ENCODE measurements around the gene ITPR3. TPM values are rescaled to one million over a fixed set of nuclear protein-coding genes. Genes with fewer than 3 reads are reported as not detected.

The ITPR3 gene
- total and polyA plus RNA-seq, 4 donors = 6.0 to 11.9 (median 8.7) TPM

- DNase-seq (ENCODE audit: low read depth in 4 of 6, low spot score in 6 of 6) = peak in 5 of 6 donors; percentile 50 to 96 (median 72)
- Histone ChIP-seq H3K27me3 (ENCODE audit: control insufficient read depth, insufficient read depth, low read length) (no peaks in the 10 kb centered on the region), H3K27ac (ENCODE audit: low read depth, low read length) (peak within 1 kb of the TSS; percentile 69), H3K36me3 (ENCODE audit: control insufficient read depth, insufficient read depth, low read length) (peaks cover 29% of the 10 kb centered on the region), H3K4me1 (ENCODE audit: control insufficient read depth, insufficient read depth, low read length) (peaks cover 23% of the 10 kb centered on the region), H3K4me3 (ENCODE audit: low read depth, low read length) (peak within 1 kb of the TSS; percentile 87), H3K9me3 (ENCODE audit: control insufficient read depth, insufficient read depth, low read length) (no peaks in the 10 kb centered on the region)
- 1% methylated on average over 17 of the region's 24 CpGs for WGBS (ENCODE audit: insufficient coverage)
These were observed 41.1 kb upstream of the ITPR3 start, which contains the start of gene BAK1 for GRCh38 chr6:33579828-33580714. TSS of gene BAK1 (minus strand) at chr6:33580276. CDS start at chr6:33577604, 2,672 bp downstream.

DNA sequence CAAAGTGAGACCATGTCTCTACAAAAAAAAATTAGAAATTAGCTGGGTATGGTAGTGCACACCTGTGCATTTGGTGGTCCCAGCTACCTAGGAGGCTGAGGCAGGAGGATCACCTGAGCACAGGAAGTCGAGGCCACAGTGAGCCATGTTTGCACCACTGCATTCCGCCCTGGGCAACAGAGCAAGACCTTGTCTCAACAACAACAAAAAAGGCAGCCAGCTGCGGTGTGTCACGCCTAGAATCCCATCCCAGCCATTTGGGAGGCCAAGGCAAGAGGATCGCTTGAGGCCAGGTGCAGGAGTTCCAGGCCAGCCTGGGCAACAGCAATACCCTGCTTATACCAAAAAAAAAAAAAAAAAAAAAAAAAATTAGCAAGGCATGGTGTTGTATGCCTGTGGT is 39.9 kb upstream of the ITPR3 start:
- DNase-seq (ENCODE audit: low read depth in 4 of 6, low spot score in 6 of 6) = no peak
- no peak overlapping the region for H3K27ac ChIP-seq (ENCODE audit: low read depth, low read length)

DNA sequence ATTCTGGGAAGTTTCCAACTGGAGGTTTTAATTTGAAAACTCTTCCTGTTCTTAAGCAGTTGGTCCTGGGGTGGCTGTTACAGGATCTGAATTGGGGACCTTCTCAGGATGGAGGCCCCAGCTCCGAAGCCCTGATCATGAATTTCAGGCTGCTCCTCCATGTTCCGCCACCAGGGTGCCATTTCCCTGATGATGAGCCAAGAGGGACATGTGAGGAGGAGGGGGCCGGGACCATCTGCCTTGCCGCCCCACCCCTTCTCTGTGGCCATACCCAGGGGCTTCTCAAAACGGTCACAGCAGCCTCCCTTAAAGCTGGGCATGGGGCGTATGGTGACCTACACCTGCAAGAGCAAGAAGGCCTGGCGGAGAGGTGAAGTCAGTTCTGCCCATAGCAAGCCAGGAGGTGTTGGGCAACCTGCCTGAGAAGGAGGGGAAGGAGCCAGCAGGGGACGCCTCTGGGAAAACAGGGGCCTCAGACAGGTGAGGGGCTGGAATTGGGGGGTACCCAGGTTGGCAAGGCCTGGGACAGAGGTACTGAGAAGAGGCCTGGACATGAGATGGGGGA is 37.4 kb upstream of the ITPR3 start:
- H3K27me3 ChIP-seq (ENCODE audit: control insufficient read depth, insufficient read depth, low read length) = no peaks in the 10 kb centered on the region
- no peak for DNase-seq (ENCODE audit: low read depth in 4 of 6, low spot score in 6 of 6)
- H3K27ac ChIP-seq (ENCODE audit: low read depth, low read length) = no peak overlapping the region
- no peak overlapping the region for H3K4me3 ChIP-seq (ENCODE audit: low read depth, low read length)
- H3K4me1 ChIP-seq (ENCODE audit: control insufficient read depth, insufficient read depth, low read length) = peaks cover 31% of the 10 kb centered on the region
- WGBS (ENCODE audit: insufficient coverage) = 73% methylated on average over 5 of the region's 8 CpGs
- H3K36me3 ChIP-seq (ENCODE audit: control insufficient read depth, insufficient read depth, low read length) = peaks cover 1% of the 10 kb centered on the region
- no peaks in the 10 kb centered on the region for H3K9me3 ChIP-seq (ENCODE audit: control insufficient read depth, insufficient read depth, low read length)

More for the DNA sequence above, 39.9 kb upstream of the ITPR3 start:
- Histone ChIP-seq H3K27me3 (ENCODE audit: control insufficient read depth, insufficient read depth, low read length) (no peaks in the 10 kb centered on the region), H3K9me3 (ENCODE audit: control insufficient read depth, insufficient read depth, low read length) (no peaks in the 10 kb centered on the region), H3K4me1 (ENCODE audit: control insufficient read depth, insufficient read depth, low read length) (peaks cover 33% of the 10 kb centered on the region), H3K36me3 (ENCODE audit: control insufficient read depth, insufficient read depth, low read length) (peaks cover 19% of the 10 kb centered on the region), H3K4me3 (ENCODE audit: low read depth, low read length) (no peak overlapping the region)
- 100% methylated on average over 4 of the region's 5 CpGs for WGBS (ENCODE audit: insufficient coverage)

- Histone ChIP-seq H3K9me3 (ENCODE audit: control insufficient read depth, insufficient read depth, low read length) (no peaks in the 10 kb centered on the region), H3K4me3 (ENCODE audit: low read depth, low read length) (no peak overlapping the region), H3K27me3 (ENCODE audit: control insufficient read depth, insufficient read depth, low read length) (no peaks in the 10 kb centered on the region), H3K27ac (ENCODE audit: low read depth, low read length) (no peak overlapping the region), H3K4me1 (ENCODE audit: control insufficient read depth, insufficient read depth, low read length) (peaks cover 28% of the 10 kb centered on the region), H3K36me3 (ENCODE audit: control insufficient read depth, insufficient read depth, low read length) (no peaks in the 10 kb centered on the region)
- DNase-seq (ENCODE audit: low read depth in 4 of 6, low spot score in 6 of 6) = no peak
- 86% methylated on average over 9 of the region's 11 CpGs for WGBS (ENCODE audit: insufficient coverage)
These were observed 36.3 kb upstream of the ITPR3 start for GRCh38 chr6:33584700-33585402.

GRCh38 chr6:33585403-33586107 is 35.6 kb upstream of the ITPR3 start:
- DNase-seq (ENCODE audit: low read depth in 4 of 6, low spot score in 6 of 6) = peak in 5 of 6 donors; percentile 38 to 92 (median 54)
- no peaks in the 10 kb centered on the region for H3K27me3 ChIP-seq (ENCODE audit: control insufficient read depth, insufficient read depth, low read length)
- no peak overlapping the region for H3K27ac ChIP-seq (ENCODE audit: low read depth, low read length)
- 7% methylated on average over 7 of the region's 14 CpGs for WGBS (ENCODE audit: insufficient coverage)
- H3K4me3 ChIP-seq (ENCODE audit: low read depth, low read length) = no peak overlapping the region
- H3K36me3 ChIP-seq (ENCODE audit: control insufficient read depth, insufficient read depth, low read length) = no peaks in the 10 kb centered on the region
- H3K4me1 ChIP-seq (ENCODE audit: control insufficient read depth, insufficient read depth, low read length) = peaks cover 31% of the 10 kb centered on the region
- no peaks in the 10 kb centered on the region for H3K9me3 ChIP-seq (ENCODE audit: control insufficient read depth, insufficient read depth, low read length)

- no peaks in the 10 kb centered on the region for H3K27me3 ChIP-seq (ENCODE audit: control insufficient read depth, insufficient read depth, low read length)
- no peaks in the 10 kb centered on the region for H3K36me3 ChIP-seq (ENCODE audit: control insufficient read depth, insufficient read depth, low read length)
- 95% methylated on average over 7 of the region's 9 CpGs for WGBS (ENCODE audit: insufficient coverage)
- H3K4me3 ChIP-seq (ENCODE audit: low read depth, low read length) = no peak overlapping the region
- H3K4me1 ChIP-seq (ENCODE audit: control insufficient read depth, insufficient read depth, low read length) = peaks cover 35% of the 10 kb centered on the region
- no peaks in the 10 kb centered on the region for H3K9me3 ChIP-seq (ENCODE audit: control insufficient read depth, insufficient read depth, low read length)
- DNase-seq (ENCODE audit: low read depth in 4 of 6, low spot score in 6 of 6) = no peak
- no peak overlapping the region for H3K27ac ChIP-seq (ENCODE audit: low read depth, low read length)
These were observed 34.9 kb upstream of the ITPR3 start for GRCh38 chr6:33586108-33586640.

DNA sequence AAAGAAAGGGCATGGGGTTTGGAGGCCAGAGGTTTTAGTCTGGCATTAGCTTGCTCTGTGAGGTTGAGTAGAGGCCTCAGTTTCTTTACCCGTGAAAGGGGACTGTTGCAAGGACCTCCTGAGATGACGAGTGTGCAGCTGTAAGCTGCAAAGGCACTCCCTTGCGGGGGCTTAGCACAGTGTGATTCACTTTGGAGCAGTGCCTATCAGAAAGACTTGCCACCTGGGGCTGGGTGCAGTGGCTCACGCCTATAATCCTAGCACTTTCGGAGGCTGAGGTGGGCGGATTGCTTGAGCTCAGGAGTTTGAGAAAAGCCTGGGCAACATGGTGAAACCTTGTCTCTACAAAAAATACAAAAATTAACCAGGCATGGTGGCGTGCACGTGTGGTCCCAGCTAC is 33.6 kb upstream of the ITPR3 start:
- Histone ChIP-seq H3K36me3 (ENCODE audit: control insufficient read depth, insufficient read depth, low read length) (no peaks in the 10 kb centered on the region), H3K4me3 (ENCODE audit: low read depth, low read length) (no peak overlapping the region), H3K27me3 (ENCODE audit: control insufficient read depth, insufficient read depth, low read length) (no peaks in the 10 kb centered on the region), H3K27ac (ENCODE audit: low read depth, low read length) (no peak overlapping the region), H3K9me3 (ENCODE audit: control insufficient read depth, insufficient read depth, low read length) (no peaks in the 10 kb centered on the region), H3K4me1 (ENCODE audit: control insufficient read depth, insufficient read depth, low read length) (peaks cover 41% of the 10 kb centered on the region)
- DNase-seq (ENCODE audit: low read depth in 4 of 6, low spot score in 6 of 6) = no peak
- WGBS (ENCODE audit: insufficient coverage) = 79% methylated on average over 6 of the region's 8 CpGs

GRCh38 chr6:33588894-33589293 is 32.2 kb upstream of the ITPR3 start:
- DNase-seq (ENCODE audit: low read depth in 4 of 6, low spot score in 6 of 6) = no peak
- Histone ChIP-seq H3K4me3 (ENCODE audit: low read depth, low read length) (no peak overlapping the region), H3K36me3 (ENCODE audit: control insufficient read depth, insufficient read depth, low read length) (no peaks in the 10 kb centered on the region), H3K27me3 (ENCODE audit: control insufficient read depth, insufficient read depth, low read length) (peaks cover 9% of the 10 kb centered on the region), H3K4me1 (ENCODE audit: control insufficient read depth, insufficient read depth, low read length) (peaks cover 53% of the 10 kb centered on the region), H3K9me3 (ENCODE audit: control insufficient read depth, insufficient read depth, low read length) (no peaks in the 10 kb centered on the region), H3K27ac (ENCODE audit: low read depth, low read length) (no peak overlapping the region)
- WGBS (ENCODE audit: insufficient coverage) = 93% methylated on average over 2 of the region's 4 CpGs

DNA sequence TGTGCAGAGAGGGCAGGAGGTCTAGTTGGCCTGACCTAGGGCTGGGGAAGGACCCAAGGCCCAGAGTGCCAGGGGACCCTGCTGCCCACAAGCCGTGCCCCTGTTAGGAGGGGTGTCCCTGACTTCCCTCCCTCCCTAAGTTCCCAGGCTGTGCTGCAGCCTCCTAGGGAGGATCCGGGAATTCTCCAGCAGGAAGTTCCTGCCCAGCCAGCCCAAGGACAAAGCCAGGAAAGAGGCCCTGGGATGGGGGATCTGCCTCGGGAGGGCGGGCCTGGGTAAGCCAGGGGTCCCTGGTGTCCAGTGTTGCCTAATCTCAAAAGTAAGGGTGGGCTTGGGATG is 31.8 kb upstream of the ITPR3 start:
- 36% methylated on average over 2 of the region's 4 CpGs for WGBS (ENCODE audit: insufficient coverage)
- Histone ChIP-seq H3K36me3 (ENCODE audit: control insufficient read depth, insufficient read depth, low read length) (no peaks in the 10 kb centered on the region), H3K4me3 (ENCODE audit: low read depth, low read length) (no peak overlapping the region), H3K4me1 (ENCODE audit: control insufficient read depth, insufficient read depth, low read length) (peaks cover 53% of the 10 kb centered on the region), H3K27ac (ENCODE audit: low read depth, low read length) (no peak overlapping the region), H3K9me3 (ENCODE audit: control insufficient read depth, insufficient read depth, low read length) (no peaks in the 10 kb centered on the region), H3K27me3 (ENCODE audit: control insufficient read depth, insufficient read depth, low read length) (peaks cover 9% of the 10 kb centered on the region)
- no peak for DNase-seq (ENCODE audit: low read depth in 4 of 6, low spot score in 6 of 6)
